HL-60/S4 treated with retinoic acid at 250 ng/mL for 4 days and 3 days (cell line): ENCODE measurements around the gene TENM4.
"Not testable (repeated sequence)": the region's sequence is repeated elsewhere in the genome, so short reads cannot be mapped to it uniquely, and the experiment has no call there.

ENCODE experiments used
- in situ Hi-C: fragments of 300-500 bp; cut with MboI; formaldehyde crosslinking; loops from 2 replicates; pipeline ENCODE4 v1.7.0; 2022; ENCODE audit warnings: low sequenced_read_pairs

Gene TENM4

DNA sequence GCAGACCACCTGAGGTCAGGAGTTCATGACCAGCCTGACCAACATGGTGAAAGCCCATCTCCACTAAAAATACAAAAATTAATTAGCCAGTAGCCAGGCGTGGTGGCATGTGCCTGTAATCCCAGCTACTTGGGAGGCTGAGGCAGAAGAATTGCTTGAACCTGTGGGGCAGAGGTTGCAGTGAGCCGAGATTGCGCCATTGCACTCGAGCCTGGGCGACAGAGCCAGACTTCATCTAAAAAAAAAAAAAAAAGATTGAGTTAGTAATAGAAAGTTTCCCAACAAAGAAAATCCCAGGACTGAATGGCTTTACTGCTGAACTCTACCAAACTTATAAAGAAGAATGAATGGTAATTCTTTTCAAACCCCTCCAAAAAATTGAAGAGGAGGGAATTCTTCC, 803.3 kb downstream of the TENM4 start:
- in situ Hi-C loops: not testable (repeated sequence)

- in situ Hi-C loops: no loop called here
Observed at GRCh38 chr11:78635814-78636506, 804.9 kb downstream of the TENM4 start.

DNA sequence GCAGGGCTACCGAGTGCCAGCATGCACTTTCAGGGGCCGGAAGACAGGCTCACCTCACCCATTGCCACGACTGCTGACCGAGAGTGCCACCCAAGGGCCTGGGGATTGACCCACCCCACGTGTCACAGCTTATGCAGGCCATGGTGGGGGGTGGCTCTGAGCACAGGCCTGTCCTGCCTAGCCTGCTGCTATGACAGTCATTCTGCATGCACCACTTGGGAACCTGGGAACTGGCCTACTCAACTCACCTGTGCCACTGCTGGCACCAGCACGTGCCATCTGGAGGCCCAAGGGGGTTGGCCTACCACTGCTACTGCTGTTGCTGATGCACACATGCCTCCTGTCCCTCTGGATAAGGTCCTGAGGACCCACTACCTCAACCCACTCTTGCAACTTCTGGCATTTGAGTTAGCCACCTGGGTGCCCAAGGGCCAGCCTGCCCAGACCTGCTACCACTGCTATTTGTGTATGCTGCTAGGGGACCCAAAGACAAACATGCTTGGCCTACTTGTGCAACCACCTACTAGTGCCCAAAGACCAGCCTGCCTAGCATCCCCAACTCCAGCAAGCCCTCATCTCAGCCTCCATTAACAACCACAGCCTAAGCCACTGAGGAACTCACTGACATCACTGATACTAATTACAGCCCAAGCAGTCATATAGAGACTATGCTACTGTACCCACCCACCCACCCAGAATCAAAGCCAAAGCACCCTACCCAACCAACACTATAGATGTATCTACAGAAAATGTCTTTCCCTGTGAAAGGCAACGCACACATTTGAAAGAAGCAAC, 807.1 kb downstream of the TENM4 start:
- in situ Hi-C loops: no loop called here

- in situ Hi-C loops: no loop called here
Observed at GRCh38 chr11:78630561-78631303, 810.1 kb downstream of the TENM4 start.

GRCh38 chr11:78630155-78630554, 810.7 kb downstream of the TENM4 start:
- in situ Hi-C loops: no loop called here

DNA sequence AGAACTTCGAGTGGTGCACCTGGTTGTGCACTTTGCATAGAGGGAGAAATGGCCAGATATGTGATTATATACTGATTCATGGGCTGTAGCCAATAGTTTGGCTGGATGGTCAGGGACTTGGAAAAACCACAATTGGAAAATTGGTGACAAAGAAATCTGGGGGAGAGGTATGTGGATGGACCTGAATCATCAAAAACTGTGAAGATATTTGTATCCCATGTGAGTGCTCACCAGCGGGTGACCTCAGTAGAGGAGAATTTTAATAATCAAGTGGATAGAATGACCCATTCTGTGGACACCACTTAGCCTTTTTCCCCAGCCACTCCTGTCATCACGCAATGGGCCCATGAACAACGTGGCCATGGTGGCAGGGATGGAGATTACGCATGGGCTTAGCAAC, 818.2 kb downstream of the TENM4 start:
- in situ Hi-C loops: no loop called here

DNA sequence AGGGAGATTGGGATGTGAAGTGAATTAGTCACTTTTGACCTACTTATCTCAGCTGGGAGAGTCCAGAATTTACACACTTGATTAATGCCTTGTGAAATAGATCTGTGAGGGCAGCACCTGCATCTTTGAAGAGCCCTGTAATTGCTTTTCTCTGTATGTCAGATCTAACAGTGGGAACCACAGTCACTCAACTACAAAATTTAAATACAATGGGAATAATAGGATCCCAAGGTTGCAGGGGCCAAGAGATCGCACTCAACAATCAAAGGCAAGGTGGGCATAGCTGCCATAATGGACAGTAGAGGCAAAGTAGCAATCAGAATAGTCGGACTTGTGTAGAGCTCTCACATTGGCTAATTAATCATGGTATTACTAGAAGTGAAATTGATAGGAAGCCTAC, 820.7 kb downstream of the TENM4 start:
- in situ Hi-C loops: no loop called here

DNA sequence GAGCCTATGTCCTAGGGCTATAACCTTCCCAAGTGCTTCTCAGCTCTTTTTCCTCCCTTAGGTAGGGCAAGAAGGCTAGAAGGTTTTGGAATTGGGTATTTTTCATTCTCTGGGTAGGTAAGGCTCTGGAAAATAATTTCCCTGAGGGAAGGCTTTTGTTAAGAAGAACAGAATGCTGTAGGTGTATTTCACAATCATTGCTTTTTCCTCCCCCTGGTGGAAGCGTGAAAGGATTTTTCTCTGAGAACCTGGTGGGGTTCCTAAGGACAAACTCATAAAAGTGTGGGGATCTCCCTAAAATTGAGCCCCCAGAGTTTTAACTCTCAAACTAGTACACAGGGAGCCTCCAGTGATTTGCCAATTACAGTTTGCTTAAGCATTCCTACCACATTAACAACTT, 825.1 kb downstream of the TENM4 start:
- in situ Hi-C loops: no loop called here

GRCh38 chr11:78613378-78613813, 827.4 kb downstream of the TENM4 start:
- in situ Hi-C loops: no loop called here

- in situ Hi-C loops: no loop called here
Observed at GRCh38 chr11:78612721-78613377, 828.0 kb downstream of the TENM4 start.

DNA sequence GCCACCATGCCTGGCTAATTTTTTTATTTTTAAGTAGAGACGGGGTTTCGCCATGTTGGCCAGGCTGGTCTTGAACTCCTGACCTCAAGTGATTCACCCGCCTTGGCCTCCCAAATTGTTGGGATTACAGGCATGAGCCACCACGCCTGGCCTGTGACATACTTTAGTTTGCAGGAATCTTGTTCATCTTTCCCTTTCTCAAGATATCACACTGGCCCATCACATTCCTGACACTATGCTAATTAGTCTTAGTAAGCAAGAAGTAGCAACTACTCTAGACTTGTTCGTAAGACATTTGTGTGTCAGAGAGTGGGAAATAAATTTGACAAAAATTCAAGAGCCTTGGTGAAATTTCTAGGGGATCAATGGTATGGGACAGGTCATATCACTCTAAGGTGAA, 831.5 kb downstream of the TENM4 start:
- in situ Hi-C loops: not testable (repeated sequence)

- in situ Hi-C loops: no loop called here
Observed at GRCh38 chr11:78607696-78608095, 833.1 kb downstream of the TENM4 start.

- in situ Hi-C loops: no loop called here
Observed at GRCh38 chr11:78606667-78607066, 834.2 kb downstream of the TENM4 start.

GRCh38 chr11:78605296-78605695, 835.5 kb downstream of the TENM4 start:
- in situ Hi-C loops: no loop called here

GRCh38 chr11:78603792-78604191, 837.0 kb downstream of the TENM4 start:
- in situ Hi-C loops: no loop called here
